Activated CD8-positive, alpha-beta T cell treated with anti-CD3 and anti-CD28 coated beads for 36 hours (primary cell): ENCODE data around the gene DOCK4. TPM values are rescaled to one million over a fixed set of nuclear protein-coding genes. Genes with fewer than 3 reads are reported as not detected.

Experiments
- ATAC-seq: fragments of 200-7000 bp; cut with Tn5 transposase; one replicate; pipeline ENCODE4 v1.10.0; 2021; ENCODE audit warnings: mild to moderate bottlenecking, moderate library complexity
- CTCF ChIA-PET: fragments of 350-600 bp; sonication (Branson Sonifier 250); formaldehyde crosslinking; loops from one replicate; lab custom pipeline; 2021; ENCODE audit warnings: antibody characterized with exemption; lab: Charles Lee
- POLR2A ChIA-PET: fragments of 350-600 bp; sonication (Branson Sonifier 250); formaldehyde crosslinking; loops from one replicate; lab custom pipeline; 2021; ENCODE audit warnings: antibody characterized with exemption; lab: Charles Lee
- DNase-seq: peaks from one replicate; pipeline ENCODE4 v3.0.0-alpha.2; 2020
- H3K27ac Mint-ChIP-seq: one replicate; pipeline ENCODE4 v1.8.0; 2021; ENCODE audit warnings: mild to moderate bottlenecking, mixed read lengths
- H3K27me3 Mint-ChIP-seq: one replicate; pipeline ENCODE4 v1.8.0; 2021; ENCODE audit warnings: mixed read lengths
- H3K36me3 Mint-ChIP-seq: one replicate; pipeline ENCODE4 v1.8.0; 2021; ENCODE audit warnings: low read depth, mixed read lengths
- H3K4me1 Mint-ChIP-seq: one replicate; pipeline ENCODE4 v1.8.0; 2021; ENCODE audit warnings: low read depth, mixed read lengths
- H3K4me3 Mint-ChIP-seq: one replicate; pipeline ENCODE4 v1.8.0; 2021; ENCODE audit warnings: mild to moderate bottlenecking, moderate library complexity, mixed read lengths
- H3K9me3 Mint-ChIP-seq: one replicate; pipeline ENCODE4 v1.8.0; 2021; ENCODE audit warnings: mixed read lengths
- CTCF ChIP-seq: fragments of 200-600 bp; IDR thresholded peaks from one replicate; pipeline ENCODE4 v1.8.0; 2022; ENCODE audit warnings: antibody characterized with exemption, mild to moderate bottlenecking
- intact Hi-C: fragments of 100-400 bp; cut with micrococcal nuclease; formaldehyde crosslinking; loops from one replicate; pipeline ENCODE4 v1.10.0; 2022
- total RNA-seq, 2 experiments: library from RNA; stranded (reverse); gene quantifications; one replicate each; pipeline ENCODE4 v1.2.3, GENCODE V29; 2021

The DOCK4 gene
- total RNA-seq, 2 experiments from 2014 or later: 0.31 to 0.32 TPM

GRCh38 chr7:111676811-111677210 is 529.4 kb downstream of the DOCK4 start:
- Mint-ChIP-seq H3K36me3 (no peaks in the 10 kb centered on the region), H3K4me3 (no peak overlapping the region), H3K27me3 (peaks cover 15% of the 10 kb centered on the region), H3K4me1 (no peaks in the 10 kb centered on the region), H3K27ac (no peak overlapping the region), H3K9me3 (no peaks in the 10 kb centered on the region)
- no peak for TF ChIP-seq CTCF
- CTCF ChIA-PET: no interaction called here
- DNase-seq: no peak
- intact Hi-C loops: no loop called here
- ATAC-seq: no peak
- POLR2A ChIA-PET: no interaction called here

Other genes starting within 250 kb of the DOCK4 start
- 10 to 100 TPM; 21.5 to 25.8 TPM for gene ZNF277, start 296 bp upstream of the DOCK4 start, total RNA-seq
- 10 to 100 TPM; 54.1 to 54.5 TPM for gene IFRD1, start 244.1 kb upstream of the DOCK4 start, total RNA-seq